ENCODE measurements around the gene SLC38A3. TPM values are rescaled to one million over a fixed set of nuclear protein-coding genes. Genes with fewer than 3 reads are reported as not detected.
"Not testable (repeated sequence)": the region's sequence is repeated elsewhere in the genome, so short reads cannot be mapped to it uniquely, and the experiment has no call there.

SLC38A3 gene
- total RNA-seq, 5 donors from 2014 or later (not counting 1 experiment from before 2014, with no cell fraction given): 0.29 to 0.98 (median 0.44) TPM; not detected in 1

DNA sequence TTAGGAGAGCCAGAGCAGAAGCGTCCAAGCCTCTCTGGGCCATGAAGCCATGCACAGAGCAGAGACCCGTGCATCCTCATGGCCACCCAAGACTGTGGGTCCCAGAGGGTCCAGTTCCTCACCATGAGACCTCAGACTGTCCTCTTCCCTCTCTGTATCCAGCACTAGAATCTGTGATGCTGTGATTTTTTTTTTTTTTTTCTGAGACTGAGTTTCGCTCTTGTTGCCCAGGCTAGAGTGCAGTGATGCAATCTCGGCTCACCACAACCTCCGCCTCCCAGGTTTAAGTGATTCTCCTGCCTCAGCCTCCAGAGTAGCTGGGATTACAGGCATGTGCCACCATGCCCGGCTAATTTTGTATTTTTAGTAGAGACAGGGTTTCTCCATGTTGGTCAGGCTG, 39.7 kb downstream of the SLC38A3 start:
- H3K27me3 Mint-ChIP-seq; DNase-seq; POLR2A ChIA-PET; ATAC-seq (replicated peaks in 1 of 4); H3K36me3 Mint-ChIP-seq; H3K9me3 ChIP-seq; H3K9me3 Mint-ChIP-seq; H3K27me3 ChIP-seq (replicated peaks in 1 of 2; ENCODE audit: control insufficient read depth in 2 of 2, extremely low read depth in 1 of 2, insufficient read depth in 2 of 2, low read length in 1 of 2); H3K4me3 ChIP-seq (ENCODE audit: control insufficient read depth in 1 of 2, extremely low read depth in 1 of 2, low read length in 1 of 2): not testable (repeated sequence)
- H3K4me3 Mint-ChIP-seq: peak overlapping the region in 2 of 3 donors; percentile 37 to 78
- H3K4me1 ChIP-seq (ENCODE audit: control insufficient read depth in 1 of 2, extremely low read depth in 1 of 2, insufficient read depth in 2 of 2, low read length in 2 of 2): peaks cover 53 to 100% of the 10 kb centered on the region in 2 experiments
- peak overlapping the region; percentile 88 to 93 for H3K27ac Mint-ChIP-seq
- CTCF ChIA-PET: interaction anchor here in 1 of 2 donors (2.2 kb wide), 1 partner anchor 15 kb away, joined by 5 read pairs; no protein-coding TSS in a partner anchor
- H3K36me3 ChIP-seq (ENCODE audit: control insufficient read depth in 2 of 2, extremely low read depth in 1 of 2, insufficient read depth in 1 of 2, low read length in 1 of 2): peaks cover 4 to 47% of the 10 kb centered on the region in 2 donors
- WGBS (ENCODE audit: insufficient coverage): 92% methylated on average over 2 of the region's 6 CpGs
- peak overlapping the region; percentile 9 for H3K27ac ChIP-seq (ENCODE audit: low read length)
- H3K4me1 Mint-ChIP-seq: peaks cover 85 to 88% (median 86%) of the 10 kb centered on the region in 3 donors

DNA sequence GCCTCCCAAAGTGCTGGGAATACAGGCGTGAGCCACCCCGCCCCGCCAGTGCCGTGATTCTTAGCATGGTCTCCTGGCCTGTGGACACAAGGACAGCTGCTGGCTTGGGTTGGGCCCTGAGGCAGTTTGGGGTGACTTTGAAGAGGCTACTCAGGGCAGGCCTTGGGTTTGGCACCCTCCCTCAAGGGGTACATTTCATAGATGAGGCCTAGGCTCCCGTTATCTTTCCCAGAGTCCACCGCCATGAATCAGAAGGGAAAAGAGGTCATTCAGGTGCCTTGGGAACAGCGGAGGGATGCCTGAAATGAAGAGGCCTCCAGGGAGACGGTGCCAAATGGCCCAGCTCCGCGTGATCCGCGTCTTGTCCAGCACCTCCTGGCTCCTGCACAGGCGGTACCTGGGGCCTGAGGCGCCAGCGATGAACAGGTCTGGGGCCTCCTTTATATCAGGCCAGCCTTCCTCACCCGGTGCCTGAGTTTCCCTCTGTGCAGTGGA, 40.2 kb downstream of the SLC38A3 start:
- 92% methylated on average over 6 of the region's 16 CpGs for WGBS (ENCODE audit: insufficient coverage)
- ATAC-seq (replicated peaks in 1 of 4): no peak
- ChIA-PET CTCF (no interaction called here), POLR2A (no interaction called here)
- peaks cover 2% of the 10 kb centered on the region for H3K36me3 Mint-ChIP-seq
- peak overlapping the region; percentile 71 to 78 (median 75) for H3K4me3 Mint-ChIP-seq
- no peaks in the 10 kb centered on the region for H3K27me3 Mint-ChIP-seq
- DNase-seq: no peak
- peak overlapping the region; percentile 88 to 93 for H3K27ac Mint-ChIP-seq
- no peaks in the 10 kb centered on the region for H3K9me3 Mint-ChIP-seq
- Histone ChIP-seq H3K36me3 (ENCODE audit: control insufficient read depth in 2 of 2, extremely low read depth in 1 of 2, insufficient read depth in 1 of 2, low read length in 1 of 2) (peaks cover 4 to 47% of the 10 kb centered on the region in 2 donors), H3K27ac (ENCODE audit: low read length) (peak overlapping the region; percentile 82), H3K27me3 (replicated peaks in 1 of 2; ENCODE audit: control insufficient read depth in 2 of 2, extremely low read depth in 1 of 2, insufficient read depth in 2 of 2, low read length in 1 of 2) (no peaks in the 10 kb centered on the region), H3K4me1 (ENCODE audit: control insufficient read depth in 1 of 2, extremely low read depth in 1 of 2, insufficient read depth in 2 of 2, low read length in 2 of 2) (peaks cover 48 to 100% of the 10 kb centered on the region in 2 experiments), H3K9me3 (no peaks in the 10 kb centered on the region), H3K4me3 (ENCODE audit: control insufficient read depth in 1 of 2, extremely low read depth in 1 of 2, low read length in 1 of 2) (peak overlapping the region; percentile 40 to 58)
- peaks cover 85 to 88% (median 85%) of the 10 kb centered on the region in 3 donors for H3K4me1 Mint-ChIP-seq

DNA sequence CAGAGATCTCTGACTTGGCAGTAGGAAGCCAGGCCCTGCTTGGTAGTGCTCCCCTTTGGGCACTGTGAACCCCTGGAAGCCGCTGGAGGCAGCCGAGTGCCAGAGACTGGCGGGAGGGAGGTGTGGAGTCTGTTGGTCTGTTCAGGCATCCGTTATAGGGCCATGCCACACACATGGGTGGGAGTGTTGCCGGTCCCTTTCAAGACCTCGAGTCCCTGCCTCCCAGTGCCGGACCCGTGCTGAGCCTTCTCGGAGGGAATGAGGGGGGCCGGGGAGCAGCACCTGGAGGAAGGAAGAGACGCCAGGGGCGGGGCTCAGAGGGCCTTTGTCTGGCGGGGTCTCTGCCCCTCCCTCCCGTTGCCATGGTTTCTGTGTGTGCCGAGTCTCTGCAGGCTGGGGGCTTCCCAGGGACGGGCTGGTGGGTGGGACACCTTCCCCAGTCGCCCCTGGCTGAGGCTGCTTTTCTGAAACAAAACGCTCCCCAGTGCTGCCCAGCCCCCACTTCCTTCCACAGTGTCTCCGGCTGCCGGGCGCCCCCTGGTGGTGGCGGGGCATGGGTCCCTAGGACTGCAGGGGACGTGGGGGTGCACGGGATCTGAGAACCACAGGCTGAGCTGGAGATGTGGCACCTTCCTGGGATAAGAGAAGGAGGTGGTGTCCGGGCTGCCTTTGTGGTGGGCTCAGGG, 40.9 kb downstream of the SLC38A3 start:
- DNase-seq: peak; percentile 84 to 99 (median 95)
- no peaks in the 10 kb centered on the region for H3K27me3 Mint-ChIP-seq
- POLR2A ChIA-PET: interaction anchor here (0.8 to 1.4 kb wide), 3 partner anchors 7 to 51 kb away, joined by 3 to 8 read pairs (median 4); partner anchors contain the start of gene GNAI2 (in 1 of the 2)

DNA sequence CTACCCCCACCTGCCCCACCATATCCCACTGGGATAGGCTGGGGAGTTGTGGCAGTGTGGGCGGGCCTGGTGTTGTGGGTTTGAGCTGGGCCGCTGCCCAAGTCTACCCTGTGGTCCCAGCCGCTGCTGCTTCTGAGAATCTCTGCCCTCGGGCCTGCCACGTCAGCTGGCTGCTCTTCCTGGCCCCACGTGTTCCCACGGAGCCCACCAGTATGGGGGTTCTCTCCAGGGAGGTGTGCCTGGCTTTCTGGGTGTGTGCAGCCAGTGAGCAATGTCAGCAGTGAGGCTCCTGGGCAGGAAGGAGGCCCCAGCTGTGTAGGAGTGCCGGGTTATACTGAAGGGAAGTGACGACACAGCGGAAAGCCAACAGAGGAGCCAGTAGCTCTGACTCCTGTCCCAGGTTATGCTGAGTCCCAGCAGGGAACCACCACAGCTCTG, 41.5 kb downstream of the SLC38A3 start:
- Histone ChIP-seq H3K27me3 (replicated peaks in 1 of 2; ENCODE audit: control insufficient read depth in 2 of 2, extremely low read depth in 1 of 2, insufficient read depth in 2 of 2, low read length in 1 of 2) (no peaks in the 10 kb centered on the region), H3K4me3 (ENCODE audit: control insufficient read depth in 1 of 2, extremely low read depth in 1 of 2, low read length in 1 of 2) (peak overlapping the region; percentile 40 to 58), H3K27ac (ENCODE audit: low read length) (peak overlapping the region; percentile 82), H3K9me3 (no peaks in the 10 kb centered on the region), H3K4me1 (ENCODE audit: control insufficient read depth in 1 of 2, extremely low read depth in 1 of 2, insufficient read depth in 2 of 2, low read length in 2 of 2) (peaks cover 39 to 100% of the 10 kb centered on the region in 2 experiments), H3K36me3 (ENCODE audit: control insufficient read depth in 2 of 2, extremely low read depth in 1 of 2, insufficient read depth in 1 of 2, low read length in 1 of 2) (peaks cover 5 to 48% of the 10 kb centered on the region in 2 donors)
- Mint-ChIP-seq H3K9me3 (no peaks in the 10 kb centered on the region), H3K4me3 (peak overlapping the region; percentile 71 to 78 (median 75)), H3K27me3 (no peaks in the 10 kb centered on the region), H3K27ac (peak overlapping the region; percentile 88 to 93), H3K4me1 (peaks cover 85 to 89% (median 87%) of the 10 kb centered on the region in 3 donors), H3K36me3 (peaks cover 7% of the 10 kb centered on the region)
- ATAC-seq (replicated peaks in 1 of 4) (peak; percentile 83 to 91 (median 88)), DNase-seq (peak; percentile 48 to 90 (median 79))
- ChIA-PET CTCF (interaction anchor here (0.6 to 1.9 kb wide), 32 partner anchors 9 to 1139 kb away, joined by 3 to 60 read pairs (median 4); partner anchors contain the start of genes GNAI2 (in 1 of the 2), HYAL3 (in 1 of the 2), IFRD2 (in 1 of the 2) and MANF (in 1 of the 2)), POLR2A (interaction anchor here (0.8 to 1.4 kb wide), 4 partner anchors 8 to 52 kb away, joined by 3 to 8 read pairs (median 4); partner anchors contain the start of gene GNAI2 (in 1 of the 2))
- WGBS (ENCODE audit: insufficient coverage): 2% methylated on average over 6 of the region's 10 CpGs

More for the DNA sequence above, 40.9 kb downstream of the SLC38A3 start:
- H3K9me3 Mint-ChIP-seq: no peaks in the 10 kb centered on the region
- Histone ChIP-seq H3K27ac (ENCODE audit: low read length) (peak overlapping the region; percentile 82), H3K27me3 (replicated peaks in 1 of 2; ENCODE audit: control insufficient read depth in 2 of 2, extremely low read depth in 1 of 2, insufficient read depth in 2 of 2, low read length in 1 of 2) (no peaks in the 10 kb centered on the region), H3K36me3 (ENCODE audit: control insufficient read depth in 2 of 2, extremely low read depth in 1 of 2, insufficient read depth in 1 of 2, low read length in 1 of 2) (peaks cover 5 to 48% of the 10 kb centered on the region in 2 donors), H3K4me3 (ENCODE audit: control insufficient read depth in 1 of 2, extremely low read depth in 1 of 2, low read length in 1 of 2) (peak overlapping the region; percentile 40 to 58), H3K9me3 (no peaks in the 10 kb centered on the region), H3K4me1 (ENCODE audit: control insufficient read depth in 1 of 2, extremely low read depth in 1 of 2, insufficient read depth in 2 of 2, low read length in 2 of 2) (peaks cover 44 to 100% of the 10 kb centered on the region in 2 experiments)
- peaks cover 84 to 89% (median 87%) of the 10 kb centered on the region in 3 donors for H3K4me1 Mint-ChIP-seq
- H3K4me3 Mint-ChIP-seq: peak overlapping the region; percentile 71 to 78 (median 75)
- CTCF ChIA-PET: interaction anchor here (0.6 to 1.9 kb wide), 31 partner anchors 8 to 1139 kb away, joined by 3 to 60 read pairs (median 4); partner anchors contain the start of genes GNAI2 (in 1 of the 2), HYAL3 (in 1 of the 2), IFRD2 (in 1 of the 2) and MANF (in 1 of the 2)
- peaks cover 3% of the 10 kb centered on the region for H3K36me3 Mint-ChIP-seq
- peak overlapping the region; percentile 88 to 93 for H3K27ac Mint-ChIP-seq
- 2% methylated on average over 15 of the region's 25 CpGs for WGBS (ENCODE audit: insufficient coverage)
- ATAC-seq (replicated peaks in 1 of 4): peak; percentile 84 to 92 (median 87)

DNA sequence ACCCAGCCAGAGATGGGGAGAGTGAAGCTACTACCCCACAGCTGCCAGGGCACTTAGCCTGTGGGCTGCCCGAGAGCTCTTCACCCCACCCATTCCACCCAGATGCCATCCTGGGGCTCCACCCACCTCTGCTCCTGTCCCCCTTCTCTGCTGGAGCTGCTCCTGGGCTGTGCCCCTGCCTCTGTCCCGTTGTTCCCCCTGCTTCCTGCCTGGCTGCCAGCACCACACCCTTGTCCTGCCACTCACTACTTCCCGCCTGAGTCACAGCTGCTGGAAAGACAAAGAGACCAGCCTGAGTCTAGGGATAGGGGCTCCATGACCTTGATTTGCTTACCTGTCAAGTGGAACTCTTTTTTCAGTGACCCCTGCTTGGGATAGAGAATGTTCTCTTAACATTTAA, 43.3 kb downstream of the SLC38A3 start:
- CTCF ChIA-PET: interaction anchor here in 1 of 2 donors (0.6 to 1.8 kb wide), 2 partner anchors 11 to 22 kb away, joined by 5 to 8 read pairs; no protein-coding TSS in a partner anchor
- POLR2A ChIA-PET: no interaction called here
- H3K27me3 ChIP-seq (replicated peaks in 1 of 2; ENCODE audit: control insufficient read depth in 2 of 2, extremely low read depth in 1 of 2, insufficient read depth in 2 of 2, low read length in 1 of 2): no peaks in the 10 kb centered on the region
- H3K36me3 ChIP-seq (ENCODE audit: control insufficient read depth in 2 of 2, extremely low read depth in 1 of 2, insufficient read depth in 1 of 2, low read length in 1 of 2): peaks cover 5 to 61% of the 10 kb centered on the region in 2 donors
- peak overlapping the region; percentile 45 for H3K27ac ChIP-seq (ENCODE audit: low read length)
- ATAC-seq (replicated peaks in 1 of 4) (no peak), DNase-seq (no peak)
- peak overlapping the region in 1 of 3 donors; percentile 55 for H3K4me3 Mint-ChIP-seq
- peaks cover 21 to 97% of the 10 kb centered on the region in 2 experiments for H3K4me1 ChIP-seq (ENCODE audit: control insufficient read depth in 1 of 2, extremely low read depth in 1 of 2, insufficient read depth in 2 of 2, low read length in 2 of 2)
- H3K9me3 ChIP-seq: no peaks in the 10 kb centered on the region
- no peaks in the 10 kb centered on the region for H3K9me3 Mint-ChIP-seq
- no peaks in the 10 kb centered on the region for H3K27me3 Mint-ChIP-seq
- H3K4me1 Mint-ChIP-seq: peaks cover 69 to 74% (median 72%) of the 10 kb centered on the region in 3 donors
- 67% methylated on average over 3 of the region's 3 CpGs for WGBS (ENCODE audit: insufficient coverage)
- peaks cover 10% of the 10 kb centered on the region for H3K36me3 Mint-ChIP-seq
- no peak overlapping the region for H3K4me3 ChIP-seq (ENCODE audit: control insufficient read depth in 1 of 2, extremely low read depth in 1 of 2, low read length in 1 of 2)
- H3K27ac Mint-ChIP-seq: peak overlapping the region; percentile 78 to 88

DNA sequence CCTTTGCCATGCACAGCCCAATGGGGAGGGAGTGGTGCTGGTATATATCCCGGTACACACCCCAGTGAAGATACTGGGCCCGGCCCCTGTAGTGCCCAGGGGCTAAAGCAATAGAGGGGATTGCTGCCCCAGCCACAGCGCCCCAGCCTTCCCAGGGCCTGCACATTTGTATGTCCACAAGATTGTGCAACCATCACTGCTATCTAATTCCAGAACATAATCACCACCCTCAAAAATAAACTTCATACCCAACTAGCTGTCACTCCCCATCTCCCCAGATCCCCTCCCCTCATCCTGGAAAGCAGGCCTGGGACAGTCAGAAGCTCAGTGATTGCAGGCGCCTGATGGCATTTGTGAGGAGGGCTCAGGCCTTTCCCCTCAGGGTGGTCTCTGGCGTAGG, 44.4 kb downstream of the SLC38A3 start:
- WGBS (ENCODE audit: insufficient coverage): 100% methylated on average over 4 of the region's 5 CpGs
- Histone ChIP-seq H3K9me3 (no peaks in the 10 kb centered on the region), H3K4me3 (ENCODE audit: control insufficient read depth in 1 of 2, extremely low read depth in 1 of 2, low read length in 1 of 2) (no peak overlapping the region), H3K27ac (ENCODE audit: low read length) (no peak overlapping the region), H3K36me3 (ENCODE audit: control insufficient read depth in 2 of 2, extremely low read depth in 1 of 2, insufficient read depth in 1 of 2, low read length in 1 of 2) (peaks cover 9 to 64% of the 10 kb centered on the region in 2 donors), H3K27me3 (replicated peaks in 1 of 2; ENCODE audit: control insufficient read depth in 2 of 2, extremely low read depth in 1 of 2, insufficient read depth in 2 of 2, low read length in 1 of 2) (no peaks in the 10 kb centered on the region), H3K4me1 (ENCODE audit: control insufficient read depth in 1 of 2, extremely low read depth in 1 of 2, insufficient read depth in 2 of 2, low read length in 2 of 2) (peaks cover 19 to 91% of the 10 kb centered on the region in 2 experiments)
- no peaks in the 10 kb centered on the region for H3K27me3 Mint-ChIP-seq
- ATAC-seq (replicated peaks in 1 of 4): no peak
- POLR2A ChIA-PET: interaction anchor here in 1 of 2 donors (1.1 kb wide), 1 partner anchor 14 kb away, joined by 3 read pairs; no protein-coding TSS in a partner anchor
- CTCF ChIA-PET: interaction anchor here (0.8 to 1.8 kb wide), 3 partner anchors 8 to 57 kb away, joined by 3 to 8 read pairs (median 3); no protein-coding TSS in a partner anchor
- peak overlapping the region in 1 of 2 donors; percentile 34 for H3K27ac Mint-ChIP-seq
- H3K36me3 Mint-ChIP-seq: peaks cover 15% of the 10 kb centered on the region
- DNase-seq: no peak
- no peaks in the 10 kb centered on the region for H3K9me3 Mint-ChIP-seq
- no peak overlapping the region for H3K4me3 Mint-ChIP-seq
- peaks cover 63 to 71% (median 71%) of the 10 kb centered on the region in 3 donors for H3K4me1 Mint-ChIP-seq
